ENCODE results near the gene TARS1. TPM values are rescaled to one million over a fixed set of nuclear protein-coding genes. Genes with fewer than 3 reads are reported as not detected.

The TARS1 gene
- total RNA-seq, 1 donor from 2014 or later = 150 TPM

- intact Hi-C loops (cut with micrococcal nuclease) = no loop called here
Observed at GRCh38 chr5:33438996-33439395, 1.8 kb upstream of the TARS1 start.

DNA sequence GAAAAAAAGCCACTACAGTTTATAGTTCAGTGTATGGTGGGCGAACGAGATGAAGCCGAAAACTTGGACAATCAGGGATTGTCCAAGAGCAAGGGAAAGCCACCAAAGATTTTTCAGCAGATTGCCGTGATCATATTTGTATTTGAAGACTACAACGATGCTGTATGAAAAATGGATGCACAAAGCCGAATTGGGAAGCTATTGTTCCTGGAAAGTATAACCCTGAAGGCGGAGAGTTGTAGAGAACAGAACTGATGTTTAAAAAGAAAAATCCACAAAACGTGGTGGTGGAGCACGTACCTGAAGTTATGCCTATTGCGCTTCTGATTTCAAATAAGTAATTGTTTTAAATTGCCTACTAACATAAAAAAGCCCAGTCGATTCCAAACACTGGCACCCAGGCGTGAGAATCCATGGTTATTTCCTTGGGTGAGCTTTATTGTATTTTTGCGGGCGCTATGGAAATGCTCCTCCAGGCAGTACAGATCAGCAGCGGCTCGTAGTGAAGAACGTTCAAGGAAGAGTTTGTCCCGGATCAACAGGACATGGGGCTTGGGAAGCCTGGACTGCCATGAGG is 772 bp upstream of the TARS1 start:
- intact Hi-C loops (cut with micrococcal nuclease) = loop anchor here (1.0 to 5.0 kb wide), 18 partner anchors 29 to 1489 kb away; partner anchors contain the start of genes AMACR, BRIX1, DNAJC21 and GOLPH3

DNA sequence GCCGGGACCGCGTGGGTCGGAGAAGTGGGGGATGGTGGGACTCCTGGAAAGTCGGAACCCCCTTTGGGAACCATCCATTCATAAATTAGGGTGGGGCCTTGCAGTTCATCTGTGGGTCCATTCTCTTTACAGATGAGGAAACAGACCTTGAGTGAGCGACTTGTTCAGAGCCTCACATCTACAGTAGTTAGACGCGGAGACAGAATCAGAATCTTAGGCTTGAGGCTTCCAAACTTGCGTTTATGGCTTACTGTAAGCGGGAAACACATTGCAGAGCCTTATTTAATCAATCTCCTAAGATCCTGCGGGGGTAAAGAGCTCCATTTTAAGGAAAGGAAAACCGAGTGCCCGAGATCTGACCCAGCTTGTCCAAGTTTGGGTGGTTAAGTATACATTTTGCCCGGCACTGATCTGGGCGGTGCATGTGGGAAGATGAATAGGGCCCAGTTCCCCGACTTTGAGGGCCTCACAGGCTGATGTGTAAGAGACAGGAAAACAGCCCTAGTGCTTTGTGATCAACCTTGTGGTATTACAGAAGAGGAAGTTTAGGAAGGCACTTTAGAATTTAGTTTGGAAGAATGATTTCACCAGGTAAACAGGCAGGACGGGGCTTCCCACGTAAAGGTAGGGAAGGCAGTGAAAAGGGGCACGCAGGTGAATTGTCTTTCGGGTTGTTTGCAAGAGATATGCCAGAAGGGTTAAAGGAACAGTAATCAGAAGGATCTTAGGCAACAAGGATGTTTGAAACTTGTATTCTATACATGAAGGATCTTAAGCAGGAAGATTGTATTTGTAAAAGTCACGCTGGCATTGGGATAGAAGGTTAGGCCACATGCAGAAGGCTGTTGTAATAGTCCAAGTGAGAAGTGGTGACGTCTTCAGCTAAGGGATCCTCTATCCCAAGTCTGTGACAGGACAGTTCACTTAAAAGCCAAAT is 744 bp downstream of the TARS1 start:
- intact Hi-C loops (cut with micrococcal nuclease) = loop anchor here (1.0 to 5.0 kb wide), 6 partner anchors 27 to 1909 kb away; partner anchors contain the start of genes C5orf22, DROSHA and GOLPH3

GRCh38 chr5:33444542-33444941 is 3.8 kb downstream of the TARS1 start:
- intact Hi-C loops (cut with micrococcal nuclease) = loop anchor here (5.0 kb wide), 3 partner anchors 207 to 912 kb away; no protein-coding TSS in a partner anchor

DNA sequence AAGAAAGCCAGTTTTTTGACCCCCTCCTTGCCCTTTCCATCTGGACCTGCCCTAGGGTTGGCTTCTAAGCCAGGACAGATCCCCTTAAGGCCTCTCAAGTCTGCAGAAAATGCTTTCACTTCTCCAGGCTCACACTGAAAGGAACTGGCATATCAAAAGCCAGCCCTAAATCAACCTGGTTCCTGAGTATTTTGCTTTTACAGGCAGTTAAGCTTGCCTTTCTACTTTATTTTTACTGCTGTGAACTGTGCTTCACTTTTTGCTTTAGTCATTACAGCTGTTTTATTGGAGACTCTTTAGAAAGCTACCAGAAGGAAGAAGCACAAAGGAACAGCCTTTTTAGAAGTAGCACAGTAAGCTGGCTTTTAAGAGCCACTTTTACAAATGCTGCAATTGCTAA is 5.0 kb downstream of the TARS1 start:
- intact Hi-C loops (cut with micrococcal nuclease) = no loop called here

- intact Hi-C loops (cut with micrococcal nuclease) = no loop called here
Observed at GRCh38 chr5:33448118-33448517, 7.4 kb downstream of the TARS1 start.

- intact Hi-C loops (cut with micrococcal nuclease) = no loop called here
Observed at GRCh38 chr5:33457126-33457525, 16.4 kb downstream of the TARS1 start.

GRCh38 chr5:33457817-33458216 is 17.1 kb downstream of the TARS1 start:
- intact Hi-C loops (cut with micrococcal nuclease) = no loop called here

DNA sequence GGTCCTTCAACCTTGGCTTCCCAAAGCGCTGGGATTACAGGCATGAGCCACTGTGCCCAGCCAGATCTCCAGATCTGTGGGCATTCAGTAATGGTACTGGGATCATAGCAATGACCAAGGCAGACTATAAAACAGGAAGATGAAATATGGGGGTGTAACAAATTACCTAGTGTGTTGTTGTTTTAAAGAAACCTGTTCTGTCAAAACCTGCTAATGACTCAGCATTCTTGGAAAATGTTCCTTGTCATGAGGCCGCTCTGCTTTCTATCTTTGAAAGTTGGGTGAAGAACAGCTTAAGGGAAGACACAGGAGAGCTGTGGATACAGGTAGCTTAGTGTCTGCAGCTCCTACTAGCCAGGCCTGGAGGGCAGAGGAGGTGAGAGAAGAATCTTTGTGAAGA is 19.4 kb downstream of the TARS1 start:
- intact Hi-C loops (cut with micrococcal nuclease) = no loop called here

DNA sequence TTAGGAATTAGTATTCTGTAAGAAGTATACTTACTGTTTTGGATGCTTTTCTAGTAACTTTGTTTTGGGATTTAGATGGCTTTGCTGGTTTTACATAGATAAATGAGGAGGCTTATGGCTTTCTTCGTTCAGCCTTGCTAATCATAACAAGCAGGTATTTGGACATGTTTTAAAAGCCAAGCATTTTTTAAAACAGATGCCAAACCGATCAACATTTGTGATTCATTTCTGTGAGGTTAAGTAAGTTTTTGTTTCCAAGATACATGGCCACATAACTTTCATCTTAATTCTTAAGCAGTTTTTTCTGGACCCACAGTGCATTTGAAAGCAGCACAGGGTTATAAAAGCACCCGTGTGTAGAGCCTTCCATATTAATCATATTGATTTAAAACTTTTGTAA is 21.7 kb downstream of the TARS1 start:
- intact Hi-C loops (cut with micrococcal nuclease) = no loop called here

GRCh38 chr5:33465120-33465519 is 24.4 kb downstream of the TARS1 start:
- intact Hi-C loops (cut with micrococcal nuclease) = no loop called here

- intact Hi-C loops (cut with micrococcal nuclease) = loop anchor here (2.0 kb wide), 1 partner anchor 28 kb away; the partner anchor contains the start of gene TARS1
Observed at GRCh38 chr5:33468775-33469435, 28.1 kb downstream of the TARS1 start.

DNA sequence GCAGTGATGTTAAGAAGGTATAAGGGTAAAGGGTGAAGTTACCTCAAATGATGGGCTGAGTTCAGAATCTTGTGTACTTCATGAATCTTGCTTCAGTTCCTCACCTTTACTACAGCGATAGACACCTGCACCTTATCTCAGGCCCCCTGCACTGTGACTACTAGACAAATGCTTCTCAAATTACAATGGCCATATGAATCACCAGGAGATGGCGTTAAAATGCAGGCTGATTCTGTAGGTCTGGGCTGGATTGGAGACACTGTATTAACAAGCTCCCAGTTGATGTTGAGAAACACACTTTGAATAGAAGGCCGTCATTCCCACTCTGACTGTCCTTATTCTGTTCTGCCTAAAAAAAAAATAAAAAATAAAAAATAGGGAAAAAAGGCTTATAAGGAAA is 29.8 kb downstream of the TARS1 start:
- intact Hi-C loops (cut with micrococcal nuclease) = no loop called here

- intact Hi-C loops (cut with micrococcal nuclease) = no loop called here
Observed at GRCh38 chr5:33472805-33473409, 32.1 kb downstream of the TARS1 start.

- intact Hi-C loops (cut with micrococcal nuclease) = no loop called here
Observed at GRCh38 chr5:33474004-33474403, 33.2 kb downstream of the TARS1 start.

- intact Hi-C loops (cut with micrococcal nuclease) = no loop called here
Observed at GRCh38 chr5:33474931-33475499, 34.2 kb downstream of the TARS1 start.

- intact Hi-C loops (cut with micrococcal nuclease) = no loop called here
Observed at GRCh38 chr5:33475706-33476105, 34.9 kb downstream of the TARS1 start.

DNA sequence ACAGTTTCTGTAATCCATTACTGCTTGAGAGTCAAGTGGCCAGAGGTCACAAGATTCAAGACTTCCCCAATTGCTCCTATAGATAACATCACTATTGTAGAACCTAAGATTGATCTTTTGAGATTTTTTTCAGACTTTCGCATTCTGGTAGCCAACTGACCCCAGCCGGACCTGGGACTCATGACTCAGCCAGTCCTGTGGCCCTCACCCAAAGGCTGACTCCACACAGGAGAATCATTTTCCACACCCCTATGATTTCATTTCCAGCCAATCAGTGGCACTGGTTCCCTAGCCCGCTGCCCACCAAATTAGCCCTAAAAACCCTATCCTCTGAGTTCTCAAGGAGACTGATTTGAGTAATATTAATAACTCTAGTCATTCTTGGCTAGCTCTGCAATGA is 36.2 kb downstream of the TARS1 start:
- intact Hi-C loops (cut with micrococcal nuclease) = no loop called here

- intact Hi-C loops (cut with micrococcal nuclease) = no loop called here
Observed at GRCh38 chr5:33477816-33478215, 37.1 kb downstream of the TARS1 start.

DNA sequence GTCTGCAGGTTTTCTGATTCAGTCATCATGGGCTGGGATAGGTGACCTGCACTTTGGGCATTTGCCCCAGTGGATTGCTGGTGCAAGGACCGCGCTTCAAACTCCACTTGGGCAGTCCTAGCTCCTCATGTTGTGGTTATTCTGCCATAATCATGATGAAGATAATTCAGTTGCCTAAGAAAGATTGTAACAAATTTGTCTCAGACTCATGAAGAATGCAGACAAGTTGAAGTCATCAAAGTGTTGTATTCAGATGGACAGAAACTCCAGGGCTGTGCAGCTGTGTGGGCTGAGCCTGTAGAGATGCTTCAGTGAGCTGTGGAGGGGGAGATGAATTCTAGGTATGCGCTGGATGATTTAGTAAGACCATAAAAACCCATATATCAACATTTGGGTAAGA is 38.5 kb downstream of the TARS1 start:
- intact Hi-C loops (cut with micrococcal nuclease) = no loop called here

GRCh38 chr5:33480876-33481275 is 40.1 kb downstream of the TARS1 start:
- intact Hi-C loops (cut with micrococcal nuclease) = no loop called here

Measured in T-helper 1 cell treated with Interleukin-12 subunit alpha and Interleukin-12 subunit beta and Interleukin-4 antibody, amounts not matched to agents 30 ng/mL and 1 ng/mL, for 36 hours (primary cell).